Panc1 (cell line): Measurements from ENCODE around the gene MFAP4. TPM values are rescaled to one million over a fixed set of nuclear protein-coding genes. Genes with fewer than 3 reads are reported as not detected.

Experiments
- ATAC-seq: fragments of 200-7000 bp; cut with Tn5 transposase; 2 replicates; pipeline ENCODE4 v1.9.1; 2020; ENCODE audit warnings: mild to moderate bottlenecking, moderate library complexity
- BruUV-seq: library from RNA; stranded (reverse); fragments of 400-500 nt; replicated peaks from 2 replicates; lab custom pipeline; 2021; lab: Mats Ljungman, UMichigan
- CTCF ChIA-PET: fragments of 300-600 bp; sonication (Branson Sonifier 250); formaldehyde crosslinking; loops from one replicate; lab custom pipeline; 2022; ENCODE audit warnings: antibody characterized with exemption; lab: Charles Lee
- POLR2A ChIA-PET: fragments of 300-600 bp; sonication (Branson Sonifier 250); formaldehyde crosslinking; loops from one replicate; lab custom pipeline; 2022; ENCODE audit warnings: antibody characterized with exemption; lab: Charles Lee
- DNase-seq: peaks from one replicate; pipeline ENCODE4 v3.0.0-alpha.2; 2010; ENCODE audit warnings: low read depth, low spot score
- H3K27ac ChIP-seq: 2 replicates; pipeline ENCODE4 v1.5.1; 2011; ENCODE audit warnings: mild to moderate bottlenecking, low read length, inconsistent platforms
- H3K27me3 ChIP-seq: fragments of 200-500 bp; sonication (Bioruptor generic); 2 replicates; pipeline ENCODE4 v1.6.0; 2014; ENCODE audit warnings: low read length, inconsistent platforms; ENCODE audit not compliant: control insufficient read depth, insufficient read depth
- H3K36me3 ChIP-seq: fragments of 200-500 bp; sonication (Bioruptor generic); 2 replicates; pipeline ENCODE4 v1.5.1; 2014; ENCODE audit warnings: inconsistent platforms, mild to moderate bottlenecking, low read length, moderate library complexity; ENCODE audit not compliant: control insufficient read depth, insufficient read depth
- H3K4me1 ChIP-seq: 2 replicates; pipeline ENCODE4 v1.5.1; 2011; ENCODE audit warnings: inconsistent platforms, mild to moderate bottlenecking, low read length, moderate library complexity; ENCODE audit not compliant: control insufficient read depth, insufficient read depth
- H3K4me3 ChIP-seq, 2 experiments: 2 replicates each; pipeline ENCODE4 v1.5.1; 2011 to 2012; ENCODE audit warnings: low read depth in 2 of 2, low read length in 2 of 2, mild to moderate bottlenecking in 2 of 2, inconsistent platforms in 1 of 2, moderate library complexity in 1 of 2
- H3K9me3 ChIP-seq: fragments of 200-500 bp; sonication (Bioruptor generic); 2 replicates; pipeline ENCODE4 v1.5.1; 2014; ENCODE audit warnings: low read depth, mild to moderate bottlenecking, inconsistent platforms, low read length, moderate library complexity; ENCODE audit not compliant: control insufficient read depth, insufficient read depth
- POLR2AphosphoS5 ChIP-seq: IDR thresholded peaks from 2 replicates; pipeline ENCODE4 v1.6.1; 2012; ENCODE audit warnings: mild to moderate bottlenecking, low read depth, low read length, moderate library complexity
- SIN3A ChIP-seq: IDR thresholded peaks from 2 replicates; pipeline ENCODE4 v1.6.1; 2012; ENCODE audit warnings: low read depth, mild to moderate bottlenecking, low read length, moderate library complexity, borderline replicate concordance; ENCODE audit not compliant: insufficient read depth
- TCF7L2 ChIP-seq: IDR thresholded peaks from 2 replicates; pipeline ENCODE4 v1.6.1; 2011; ENCODE audit warnings: mild to moderate bottlenecking, low read depth, low read length, inconsistent platforms
- in situ Hi-C: cut with HindIII; loops from 2 replicates; pipeline ENCODE4 v1.10.0; 2016; ENCODE audit warnings: low sequenced_read_pairs, low pct_unique_long_range_greater_than_20kb
- intact Hi-C: fragments of 100-400 bp; cut with micrococcal nuclease; formaldehyde crosslinking; loops from one replicate; pipeline ENCODE4 v1.10.0; 2022; ENCODE audit not compliant: unreplicated experiment
- total RNA-seq: library from RNA; stranded (reverse); gene quantifications from one replicate; pipeline ENCODE4 v1.2.1, GENCODE V29; 2021; ENCODE audit not compliant: unreplicated experiment
- TF ChIP-seq, protein P1 (sequence below), 2 experiments: IDR thresholded peaks; 2 replicates each; pipeline ENCODE4 v1.6.1; 2011 to 2012; ENCODE audit warnings: low read depth in 2 of 2, control low read depth in 1 of 2, low read length in 1 of 2, mild to moderate bottlenecking in 1 of 2, moderate library complexity in 1 of 2; ENCODE audit not compliant: insufficient read depth in 1 of 2
- TF ChIP-seq, protein P2 (sequence below): fragments of 450-650 bp; IDR thresholded peaks from 2 replicates; pipeline ENCODE4 v1.5.1; 2017; ENCODE audit warnings: mild to moderate bottlenecking

Gene MFAP4
- total RNA-seq, 1 experiment from 2014 or later: 0.92 TPM

DNA sequence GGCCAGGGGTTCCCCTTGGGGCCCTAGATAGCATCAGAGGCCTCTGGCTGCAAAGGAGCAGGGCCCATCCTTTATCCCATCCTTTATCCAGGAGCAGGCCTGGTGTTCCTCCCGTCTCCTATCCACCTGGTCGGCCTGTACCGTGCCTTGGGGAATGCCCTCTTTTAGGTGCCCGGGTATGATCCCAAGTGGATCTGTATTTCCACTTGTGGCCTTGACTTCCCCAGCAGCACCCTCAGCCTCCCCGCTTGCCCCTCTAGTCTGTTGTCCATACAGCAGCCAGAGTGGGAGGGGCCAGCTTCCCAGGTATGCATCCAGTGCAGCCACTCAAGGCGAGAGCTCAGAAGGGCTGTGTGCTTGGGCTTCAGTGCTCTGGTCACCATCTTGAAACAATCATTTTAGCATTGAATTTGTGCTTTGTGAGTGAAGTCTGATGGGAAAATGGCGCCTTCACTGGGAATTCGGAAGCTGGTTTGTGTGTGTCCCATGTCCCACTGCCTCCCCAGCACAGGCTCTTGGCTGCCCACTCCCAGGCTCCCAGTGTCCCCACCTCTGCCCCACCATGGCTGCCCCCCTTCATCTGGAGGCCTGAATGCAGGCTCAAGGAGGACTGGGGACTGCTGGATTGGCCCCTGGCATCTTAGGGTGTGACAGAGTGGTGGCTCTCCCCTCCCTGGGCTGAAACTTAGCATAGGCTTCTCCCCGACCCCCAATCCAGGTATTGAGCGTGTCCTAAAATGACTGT lies 20.8 kb upstream of the MFAP4 start:
- POLR2A ChIA-PET: no interaction called here
- H3K4me1 ChIP-seq: no peaks in the 10 kb centered on the region
- no peak overlapping the region for H3K4me3 ChIP-seq
- H3K9me3 ChIP-seq: no peaks in the 10 kb centered on the region
- in situ Hi-C loops (no loop called here), intact Hi-C loops (no loop called here)
- BruUV-seq: no TSS peak
- H3K27ac ChIP-seq: no peak overlapping the region
- ATAC-seq (no peak), DNase-seq (no peak)
- H3K36me3 ChIP-seq: no peaks in the 10 kb centered on the region
- CTCF ChIA-PET: no interaction called here
- H3K27me3 ChIP-seq: no peaks in the 10 kb centered on the region
- TF ChIP-seq POLR2AphosphoS5 (no peak), TCF7L2 (no peak), SIN3A (no peak)
- TF ChIP-seq, protein P1, sequence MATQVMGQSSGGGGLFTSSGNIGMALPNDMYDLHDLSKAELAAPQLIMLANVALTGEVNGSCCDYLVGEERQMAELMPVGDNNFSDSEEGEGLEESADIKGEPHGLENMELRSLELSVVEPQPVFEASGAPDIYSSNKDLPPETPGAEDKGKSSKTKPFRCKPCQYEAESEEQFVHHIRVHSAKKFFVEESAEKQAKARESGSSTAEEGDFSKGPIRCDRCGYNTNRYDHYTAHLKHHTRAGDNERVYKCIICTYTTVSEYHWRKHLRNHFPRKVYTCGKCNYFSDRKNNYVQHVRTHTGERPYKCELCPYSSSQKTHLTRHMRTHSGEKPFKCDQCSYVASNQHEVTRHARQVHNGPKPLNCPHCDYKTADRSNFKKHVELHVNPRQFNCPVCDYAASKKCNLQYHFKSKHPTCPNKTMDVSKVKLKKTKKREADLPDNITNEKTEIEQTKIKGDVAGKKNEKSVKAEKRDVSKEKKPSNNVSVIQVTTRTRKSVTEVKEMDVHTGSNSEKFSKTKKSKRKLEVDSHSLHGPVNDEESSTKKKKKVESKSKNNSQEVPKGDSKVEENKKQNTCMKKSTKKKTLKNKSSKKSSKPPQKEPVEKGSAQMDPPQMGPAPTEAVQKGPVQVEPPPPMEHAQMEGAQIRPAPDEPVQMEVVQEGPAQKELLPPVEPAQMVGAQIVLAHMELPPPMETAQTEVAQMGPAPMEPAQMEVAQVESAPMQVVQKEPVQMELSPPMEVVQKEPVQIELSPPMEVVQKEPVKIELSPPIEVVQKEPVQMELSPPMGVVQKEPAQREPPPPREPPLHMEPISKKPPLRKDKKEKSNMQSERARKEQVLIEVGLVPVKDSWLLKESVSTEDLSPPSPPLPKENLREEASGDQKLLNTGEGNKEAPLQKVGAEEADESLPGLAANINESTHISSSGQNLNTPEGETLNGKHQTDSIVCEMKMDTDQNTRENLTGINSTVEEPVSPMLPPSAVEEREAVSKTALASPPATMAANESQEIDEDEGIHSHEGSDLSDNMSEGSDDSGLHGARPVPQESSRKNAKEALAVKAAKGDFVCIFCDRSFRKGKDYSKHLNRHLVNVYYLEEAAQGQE (IDR thresholded peaks at IDR 0.05; ENCODE audit: insufficient read depth in 1 of 2, low read depth in 2 of 2, low read length in 1 of 2): no peak
- TF ChIP-seq, protein P2, sequence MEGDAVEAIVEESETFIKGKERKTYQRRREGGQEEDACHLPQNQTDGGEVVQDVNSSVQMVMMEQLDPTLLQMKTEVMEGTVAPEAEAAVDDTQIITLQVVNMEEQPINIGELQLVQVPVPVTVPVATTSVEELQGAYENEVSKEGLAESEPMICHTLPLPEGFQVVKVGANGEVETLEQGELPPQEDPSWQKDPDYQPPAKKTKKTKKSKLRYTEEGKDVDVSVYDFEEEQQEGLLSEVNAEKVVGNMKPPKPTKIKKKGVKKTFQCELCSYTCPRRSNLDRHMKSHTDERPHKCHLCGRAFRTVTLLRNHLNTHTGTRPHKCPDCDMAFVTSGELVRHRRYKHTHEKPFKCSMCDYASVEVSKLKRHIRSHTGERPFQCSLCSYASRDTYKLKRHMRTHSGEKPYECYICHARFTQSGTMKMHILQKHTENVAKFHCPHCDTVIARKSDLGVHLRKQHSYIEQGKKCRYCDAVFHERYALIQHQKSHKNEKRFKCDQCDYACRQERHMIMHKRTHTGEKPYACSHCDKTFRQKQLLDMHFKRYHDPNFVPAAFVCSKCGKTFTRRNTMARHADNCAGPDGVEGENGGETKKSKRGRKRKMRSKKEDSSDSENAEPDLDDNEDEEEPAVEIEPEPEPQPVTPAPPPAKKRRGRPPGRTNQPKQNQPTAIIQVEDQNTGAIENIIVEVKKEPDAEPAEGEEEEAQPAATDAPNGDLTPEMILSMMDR: no peak

DNA sequence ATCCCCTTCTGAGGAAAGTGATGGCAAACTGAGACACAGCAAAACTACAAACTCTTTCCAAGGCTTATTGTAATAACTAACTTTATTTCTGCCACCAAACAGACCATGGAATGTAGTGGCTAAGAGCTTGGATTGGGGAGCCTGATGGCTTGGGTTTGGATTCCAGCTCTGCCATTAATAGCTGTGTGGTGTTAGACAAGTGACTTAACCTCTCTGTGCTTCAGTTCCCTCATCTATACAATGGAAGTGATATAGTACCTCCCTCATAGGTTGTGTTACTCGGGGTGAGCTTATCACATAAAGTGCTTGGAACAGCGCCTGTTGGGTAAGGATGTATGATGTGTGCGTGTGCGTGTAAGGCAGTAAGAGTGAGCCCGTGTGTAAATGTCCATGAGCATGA lies 18.1 kb upstream of the MFAP4 start:
- ChIA-PET POLR2A (interaction anchor here (0.5 kb wide), 1 partner anchor 61 kb away, joined by 3 read pairs; no protein-coding TSS in a partner anchor), CTCF (no interaction called here)
- Histone ChIP-seq H3K36me3 (no peaks in the 10 kb centered on the region), H3K27me3 (no peaks in the 10 kb centered on the region), H3K4me3 (no peak overlapping the region), H3K9me3 (no peaks in the 10 kb centered on the region), H3K4me1 (no peaks in the 10 kb centered on the region), H3K27ac (no peak overlapping the region)
- DNase-seq (no peak), ATAC-seq (no peak)
- intact Hi-C loops (no loop called here), in situ Hi-C loops (no loop called here)
- TF ChIP-seq, protein P2: no peak
- TF ChIP-seq POLR2AphosphoS5 (no peak), SIN3A (no peak), TCF7L2 (no peak)
- TF ChIP-seq, protein P1 (IDR thresholded peaks at IDR 0.05; ENCODE audit: insufficient read depth in 1 of 2, low read depth in 2 of 2, low read length in 1 of 2): no peak
- BruUV-seq: no TSS peak
